ENCODE measurements around the gene TMEM178A. TPM values are rescaled to one million over a fixed set of nuclear protein-coding genes. Genes with fewer than 3 reads are reported as not detected.

TMEM178A gene
- total RNA-seq, 1 donor = 0.72 TPM

GRCh38 chr2:39661826-39662225 is 3.9 kb upstream of the TMEM178A start:
- H3K4me3 ChIP-seq (ENCODE audit: insufficient read depth, low read length) = no peak overlapping the region
- no peak for DNase-seq (ENCODE audit: insufficient read length, low spot score, missing footprints)
- peaks cover 6% of the 10 kb centered on the region for H3K4me1 ChIP-seq (ENCODE audit: insufficient read depth, low read length)
- H3K27ac ChIP-seq (ENCODE audit: low read depth, low read length) = no peak overlapping the region
- H3K36me3 ChIP-seq (ENCODE audit: insufficient read depth, low read length) = no peaks in the 10 kb centered on the region
- TF ChIP-seq CTCF (IDR thresholded peaks at IDR 0.05; ENCODE audit: extremely low read depth, low read depth, low read length) = no peak
- H4K20me1 ChIP-seq (ENCODE audit: insufficient read depth, low read length) = no peaks in the 10 kb centered on the region
- no peak overlapping the region for H3K4me2 ChIP-seq (ENCODE audit: insufficient read depth, low read length)
- peaks cover 25% of the 10 kb centered on the region for H3K27me3 ChIP-seq (ENCODE audit: insufficient read depth, low read length)
- H3K9me3 ChIP-seq (ENCODE audit: low read depth, low read length) = no peaks in the 10 kb centered on the region
- no peak overlapping the region for H2AFZ ChIP-seq (ENCODE audit: low read length)
- H3K79me2 ChIP-seq (ENCODE audit: insufficient read depth, low read length) = no peaks in the 10 kb centered on the region

DNA sequence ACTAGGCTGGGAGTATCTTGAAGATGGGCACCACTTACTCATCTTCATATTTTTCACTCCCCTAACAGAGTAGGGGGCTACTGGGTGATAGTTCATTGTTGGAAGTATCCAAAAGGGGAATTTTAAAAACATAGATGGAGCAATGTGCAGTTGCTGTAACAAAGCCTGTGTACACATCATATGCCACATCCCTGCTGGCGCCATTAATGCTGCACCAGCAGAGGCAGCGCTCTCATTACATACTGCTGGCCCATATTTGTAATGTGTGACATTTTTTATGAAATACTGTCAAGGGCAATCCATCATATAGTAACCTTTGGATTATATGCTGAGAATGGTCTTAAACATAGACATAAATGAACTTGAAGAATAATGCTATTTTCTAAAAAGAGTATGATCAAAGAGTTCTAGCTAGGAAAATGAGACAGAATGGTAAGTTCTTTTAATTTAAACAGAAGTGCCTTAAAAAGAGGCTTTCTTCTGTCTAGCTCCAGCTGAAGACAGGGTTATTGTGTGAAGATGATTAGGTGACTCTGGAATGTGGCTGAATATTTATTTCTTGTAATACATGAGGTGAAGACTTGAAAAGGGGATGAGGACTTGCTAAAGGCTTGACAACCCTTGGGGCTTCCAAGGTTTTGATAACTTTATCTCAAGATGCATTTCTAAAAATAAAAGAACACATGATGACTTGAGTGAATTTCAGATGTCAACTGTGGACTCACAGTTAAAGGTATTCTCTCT is 2.4 kb upstream of the TMEM178A start:
- Histone ChIP-seq H3K4me3 (ENCODE audit: insufficient read depth, low read length) (no peak overlapping the region), H3K9me3 (ENCODE audit: low read depth, low read length) (no peaks in the 10 kb centered on the region), H3K4me1 (ENCODE audit: insufficient read depth, low read length) (peaks cover 6% of the 10 kb centered on the region), H3K79me2 (ENCODE audit: insufficient read depth, low read length) (no peaks in the 10 kb centered on the region), H3K4me2 (ENCODE audit: insufficient read depth, low read length) (no peak overlapping the region), H4K20me1 (ENCODE audit: insufficient read depth, low read length) (peaks cover 3% of the 10 kb centered on the region), H3K27ac (ENCODE audit: low read depth, low read length) (no peak overlapping the region), H3K27me3 (ENCODE audit: insufficient read depth, low read length) (peaks cover 40% of the 10 kb centered on the region), H3K36me3 (ENCODE audit: insufficient read depth, low read length) (no peaks in the 10 kb centered on the region), H2AFZ (ENCODE audit: low read length) (no peak overlapping the region)
- TF ChIP-seq CTCF (IDR thresholded peaks at IDR 0.05; ENCODE audit: extremely low read depth, low read depth, low read length) = no peak
- DNase-seq (ENCODE audit: insufficient read length, low spot score, missing footprints) = no peak

GRCh38 chr2:39664232-39664887 is 1.4 kb upstream of the TMEM178A start:
- H3K36me3 ChIP-seq (ENCODE audit: insufficient read depth, low read length) = no peaks in the 10 kb centered on the region
- H3K4me1 ChIP-seq (ENCODE audit: insufficient read depth, low read length) = peaks cover 6% of the 10 kb centered on the region
- TF ChIP-seq CTCF (IDR thresholded peaks at IDR 0.05; ENCODE audit: extremely low read depth, low read depth, low read length) = no peak
- H3K4me3 ChIP-seq (ENCODE audit: insufficient read depth, low read length) = no peak overlapping the region
- no peak overlapping the region for H3K4me2 ChIP-seq (ENCODE audit: insufficient read depth, low read length)
- H3K27me3 ChIP-seq (ENCODE audit: insufficient read depth, low read length) = peaks cover 50% of the 10 kb centered on the region
- no peak overlapping the region for H3K27ac ChIP-seq (ENCODE audit: low read depth, low read length)
- H3K9me3 ChIP-seq (ENCODE audit: low read depth, low read length) = no peaks in the 10 kb centered on the region
- H4K20me1 ChIP-seq (ENCODE audit: insufficient read depth, low read length) = peaks cover 3% of the 10 kb centered on the region
- DNase-seq (ENCODE audit: insufficient read length, low spot score, missing footprints) = peak; percentile 50
- no peak overlapping the region for H2AFZ ChIP-seq (ENCODE audit: low read length)
- no peaks in the 10 kb centered on the region for H3K79me2 ChIP-seq (ENCODE audit: insufficient read depth, low read length)

DNA sequence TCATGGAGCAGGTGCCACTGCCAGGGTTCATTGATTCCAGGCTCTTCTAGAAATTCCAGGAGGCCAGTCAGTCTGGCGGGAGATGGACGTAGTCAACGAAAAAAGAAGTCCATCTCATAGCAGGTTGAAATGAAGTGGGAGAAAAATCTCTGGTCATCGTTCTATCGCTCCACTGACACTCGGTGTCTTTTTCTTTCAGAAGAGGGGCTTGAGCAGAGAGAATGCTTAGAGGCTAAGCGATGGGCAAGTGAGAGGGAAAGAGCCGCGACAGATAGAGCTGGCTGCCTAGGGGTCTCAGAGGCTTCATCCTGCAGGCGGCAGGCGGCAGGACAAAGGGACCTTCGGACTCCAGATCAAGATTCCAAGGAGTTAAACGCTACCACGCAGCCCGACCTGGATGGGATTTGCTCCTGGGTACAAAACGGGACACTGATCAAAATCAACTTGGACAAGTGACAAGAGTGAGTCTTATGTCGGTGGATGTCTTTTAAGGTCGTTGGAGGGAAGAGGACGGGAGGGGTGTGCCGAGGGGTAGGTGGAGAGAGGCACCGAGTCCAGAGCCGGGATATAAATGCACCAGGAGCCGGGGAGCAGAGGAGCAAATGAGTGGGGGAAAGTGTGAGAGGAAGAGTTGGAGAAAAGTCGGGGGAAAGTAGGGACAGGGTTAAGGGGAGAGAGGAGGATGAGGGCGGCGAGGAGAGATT is 677 bp upstream of the TMEM178A start:
- H3K36me3 ChIP-seq (ENCODE audit: insufficient read depth, low read length) = no peaks in the 10 kb centered on the region
- no peak for TF ChIP-seq CTCF (IDR thresholded peaks at IDR 0.05; ENCODE audit: extremely low read depth, low read depth, low read length)
- peaks cover 57% of the 10 kb centered on the region for H3K27me3 ChIP-seq (ENCODE audit: insufficient read depth, low read length)
- no peak overlapping the region for H3K4me2 ChIP-seq (ENCODE audit: insufficient read depth, low read length)
- H3K4me1 ChIP-seq (ENCODE audit: insufficient read depth, low read length) = peaks cover 6% of the 10 kb centered on the region
- H2AFZ ChIP-seq (ENCODE audit: low read length) = no peak overlapping the region
- H3K27ac ChIP-seq (ENCODE audit: low read depth, low read length) = no peak overlapping the region
- no peak overlapping the region for H3K4me3 ChIP-seq (ENCODE audit: insufficient read depth, low read length)
- H3K79me2 ChIP-seq (ENCODE audit: insufficient read depth, low read length) = no peaks in the 10 kb centered on the region
- H4K20me1 ChIP-seq (ENCODE audit: insufficient read depth, low read length) = peaks cover 3% of the 10 kb centered on the region
- peak; percentile 39 for DNase-seq (ENCODE audit: insufficient read length, low spot score, missing footprints)
- H3K9me3 ChIP-seq (ENCODE audit: low read depth, low read length) = no peaks in the 10 kb centered on the region

Data from osteoblast (primary cell).